Muscle of leg (tissue), 11 donors: Measurements from ENCODE around the gene HERPUD1. TPM values are rescaled to one million over a fixed set of nuclear protein-coding genes. Genes with fewer than 3 reads are reported as not detected.

Source experiments
- DNase-seq: peaks from one replicate; pipeline ENCODE4 v3.0.0; 2013
- H3K27ac ChIP-seq: one replicate; pipeline ENCODE4 v1.5.1; 2013; ENCODE audit warnings: mild to moderate bottlenecking, low read length, control low read depth
- H3K27me3 ChIP-seq: one replicate; pipeline ENCODE4 v1.6.1; 2013; ENCODE audit warnings: low read length; ENCODE audit not compliant: control insufficient read depth, insufficient read depth
- H3K36me3 ChIP-seq: one replicate; pipeline ENCODE4 v1.6.1; 2013; ENCODE audit warnings: low read length; ENCODE audit not compliant: control insufficient read depth, insufficient read depth
- H3K4me1 ChIP-seq: one replicate; pipeline ENCODE4 v1.6.1; 2013; ENCODE audit warnings: low read length; ENCODE audit not compliant: control insufficient read depth, insufficient read depth
- H3K4me3 ChIP-seq: one replicate; pipeline ENCODE4 v1.5.1; 2013; ENCODE audit warnings: low read length, control low read depth
- H3K9me3 ChIP-seq: replicated peaks from 2 replicates; pipeline ENCODE4 v1.6.1; 2013; ENCODE audit warnings: low read depth, low read length; ENCODE audit not compliant: control insufficient read depth
- WGBS: methylation state at CpG from one replicate; pipeline ENCODE4 v1.1.5; 2013; ENCODE audit warnings: missing lambda C conversion rate; ENCODE audit not compliant: insufficient coverage; 5-methylcytosine and 5-hydroxymethylcytosine counted together
- polyA plus RNA-seq, 8 donors: library from polyadenylated mRNA; unstranded; fragments of 120-200 nt; gene quantifications; one replicate each; pipeline versions ENCODE4 v1.2.1 to v1.2.3, GENCODE V29; 2013; ENCODE audit warnings: inconsistent platforms in 1 of 8, low replicate concordance in 1 of 8; ENCODE audit not compliant: insufficient read length in 8 of 8, insufficient read depth in 1 of 8
- total RNA-seq: library from RNA; stranded (reverse); fragments of 120-200 nt; gene quantifications from one replicate; pipeline ENCODE4 v1.2.4, GENCODE V29; 2013

HERPUD1 gene
- total and polyA plus RNA-seq, 9 donors, result 41.9 to 89.0 (median 59.7) TPM

GRCh38 chr16:56918467-56919012, 13.4 kb upstream of the HERPUD1 start:
- WGBS, result 82% methylated on average over 6 of the region's 12 CpGs
- DNase-seq, result no peak
- Histone ChIP-seq H3K36me3 (no peaks in the 10 kb centered on the region), H3K27me3 (no peaks in the 10 kb centered on the region), H3K4me1 (peaks cover 28% of the 10 kb centered on the region), H3K9me3 (no peaks in the 10 kb centered on the region), H3K27ac (no peak overlapping the region), H3K4me3 (no peak overlapping the region)

GRCh38 chr16:56919099-56919800, 12.7 kb upstream of the HERPUD1 start:
- Histone ChIP-seq H3K27ac (no peak overlapping the region), H3K36me3 (no peaks in the 10 kb centered on the region), H3K4me1 (peaks cover 26% of the 10 kb centered on the region), H3K4me3 (no peak overlapping the region), H3K9me3 (no peaks in the 10 kb centered on the region), H3K27me3 (no peaks in the 10 kb centered on the region)
- DNase-seq, result no peak
- WGBS, result 85% methylated on average over 11 of the region's 11 CpGs

GRCh38 chr16:56921571-56921970, 10.4 kb upstream of the HERPUD1 start:
- no peaks in the 10 kb centered on the region for H3K36me3 ChIP-seq
- DNase-seq, result no peak
- no peaks in the 10 kb centered on the region for H3K9me3 ChIP-seq
- 36% methylated on average over 2 of the region's 4 CpGs for WGBS
- H3K4me3 ChIP-seq, result no peak overlapping the region
- peaks cover 9% of the 10 kb centered on the region for H3K4me1 ChIP-seq
- no peak overlapping the region for H3K27ac ChIP-seq
- no peaks in the 10 kb centered on the region for H3K27me3 ChIP-seq

- Histone ChIP-seq H3K27me3 (no peaks in the 10 kb centered on the region), H3K9me3 (no peaks in the 10 kb centered on the region), H3K4me1 (no peaks in the 10 kb centered on the region), H3K36me3 (no peaks in the 10 kb centered on the region), H3K27ac (no peak overlapping the region), H3K4me3 (no peak overlapping the region)
- no peak for DNase-seq
- WGBS, result 71% methylated on average over 4 of the region's 9 CpGs
Measured at GRCh38 chr16:56923481-56924091, 8.4 kb upstream of the HERPUD1 start.

GRCh38 chr16:56927471-56927870, 4.5 kb upstream of the HERPUD1 start:
- WGBS, result no CpG with 5 or more reads among the region's 2 CpGs
- Histone ChIP-seq H3K36me3 (no peaks in the 10 kb centered on the region), H3K4me3 (no peak overlapping the region), H3K4me1 (peaks cover 12% of the 10 kb centered on the region), H3K9me3 (no peaks in the 10 kb centered on the region), H3K27me3 (no peaks in the 10 kb centered on the region), H3K27ac (no peak overlapping the region)
- DNase-seq, result no peak

GRCh38 chr16:56929639-56930038, 2.3 kb upstream of the HERPUD1 start:
- no peak for DNase-seq

GRCh38 chr16:56930486-56931270, 1.3 kb upstream of the HERPUD1 start:
- peak overlapping the region; percentile 83 for H3K27ac ChIP-seq
- peaks cover 21% of the 10 kb centered on the region for H3K4me1 ChIP-seq
- no peaks in the 10 kb centered on the region for H3K9me3 ChIP-seq
- 57% methylated on average over 9 of the region's 15 CpGs for WGBS
- H3K4me3 ChIP-seq, result no peak overlapping the region
- no peaks in the 10 kb centered on the region for H3K27me3 ChIP-seq
- DNase-seq, result no peak
- H3K36me3 ChIP-seq, result peaks cover 6% of the 10 kb centered on the region

More at GRCh38 chr16:56929639-56930038, 2.3 kb upstream of the HERPUD1 start:
- H3K9me3 ChIP-seq, result no peaks in the 10 kb centered on the region
- no peak overlapping the region for H3K4me3 ChIP-seq
- H3K36me3 ChIP-seq, result no peaks in the 10 kb centered on the region
- no peak overlapping the region for H3K27ac ChIP-seq
- H3K27me3 ChIP-seq, result no peaks in the 10 kb centered on the region
- peaks cover 17% of the 10 kb centered on the region for H3K4me1 ChIP-seq
- 100% methylated on average over 3 of the region's 4 CpGs for WGBS

- H3K4me1 ChIP-seq, result peaks cover 21% of the 10 kb centered on the region
- H3K4me3 ChIP-seq, result peak overlapping the region; percentile 77
- H3K27ac ChIP-seq, result peak overlapping the region; percentile 83
- peaks cover 7% of the 10 kb centered on the region for H3K36me3 ChIP-seq
- no peaks in the 10 kb centered on the region for H3K27me3 ChIP-seq
- H3K9me3 ChIP-seq, result no peaks in the 10 kb centered on the region
- DNase-seq, result peak; percentile 70
- WGBS, result 13% methylated on average over 24 of the region's 25 CpGs
Measured at GRCh38 chr16:56931271-56931891, 561 bp upstream of the HERPUD1 start.

GRCh38 chr16:56932721-56933619, 1.0 kb downstream of the HERPUD1 start:
- Histone ChIP-seq H3K9me3 (no peaks in the 10 kb centered on the region), H3K36me3 (peaks cover 14% of the 10 kb centered on the region), H3K27ac (peak overlapping the region; percentile 95), H3K27me3 (no peaks in the 10 kb centered on the region), H3K4me1 (peaks cover 23% of the 10 kb centered on the region), H3K4me3 (peak overlapping the region; percentile 77)
- under 1% methylated on average over 15 of the region's 25 CpGs for WGBS
- DNase-seq, result peak; percentile 88
